Posterior cingulate gyrus (tissue), 11 donors: ENCODE data around the gene CMTM1.

ENCODE experiments used
- DNase-seq, 10 donors: peaks; one replicate each; pipeline versions ENCODE4 v3.0.0 to v3.0.0-alpha.2; 2020 to 2021; ENCODE audit warnings: mixed read lengths in 3 of 10
- intact Hi-C: fragments of 100-400 bp; cut with DNase I; formaldehyde crosslinking; loops from one replicate; pipeline ENCODE4 v1.15.1; 2023

The CMTM1 gene, protein sequence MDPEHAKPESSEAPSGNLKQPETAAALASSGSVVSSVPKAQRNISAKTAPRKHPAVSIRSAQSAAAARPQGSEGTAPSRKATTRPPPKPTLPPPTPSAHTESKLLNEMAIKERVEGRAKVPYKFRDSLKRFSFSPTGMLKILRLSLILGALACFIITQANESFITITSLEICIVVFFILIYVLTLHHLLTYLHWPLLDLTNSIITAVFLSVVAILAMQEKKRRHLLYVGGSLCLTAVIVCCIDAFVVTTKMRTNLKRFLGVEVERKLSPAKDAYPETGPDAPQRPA

DNA sequence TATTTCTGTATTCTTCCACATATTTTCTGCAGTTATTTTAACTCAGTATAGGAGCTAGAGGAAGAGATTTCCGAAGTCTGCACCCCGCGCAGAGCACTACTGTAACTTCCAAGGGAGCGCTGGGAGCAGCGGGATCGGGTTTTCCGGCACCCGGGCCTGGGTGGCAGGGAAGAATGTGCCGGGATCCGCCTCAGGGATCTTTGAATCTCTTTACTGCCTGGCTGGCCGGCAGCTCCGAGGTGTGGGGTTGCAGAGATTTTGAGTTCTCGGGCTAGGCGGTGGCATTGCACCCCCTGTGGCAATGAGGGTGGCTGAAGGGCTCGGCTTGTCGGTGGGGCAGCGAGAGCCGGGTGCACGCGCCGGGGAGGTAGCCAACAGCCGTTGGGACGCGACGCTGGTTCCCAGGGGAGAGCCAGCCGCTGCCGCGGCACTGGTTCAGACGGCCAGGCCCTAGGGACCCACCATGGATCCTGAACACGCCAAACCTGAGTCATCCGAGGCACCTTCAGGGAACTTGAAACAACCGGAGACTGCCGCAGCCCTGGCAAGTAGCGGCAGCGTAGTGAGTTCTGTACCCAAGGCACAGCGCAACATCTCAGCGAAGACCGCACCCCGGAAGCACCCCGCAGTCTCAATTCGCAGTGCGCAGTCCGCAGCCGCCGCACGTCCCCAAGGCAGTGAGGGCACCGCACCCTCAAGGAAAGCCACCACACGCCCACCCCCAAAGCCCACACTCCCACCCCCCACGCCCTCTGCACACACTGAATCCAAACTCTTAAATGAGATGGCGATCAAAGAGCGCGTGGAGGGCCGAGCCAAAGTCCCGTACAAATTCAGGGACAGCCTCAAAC, at the start of gene CMTM1:
Gene CMTM1, plus strand, starts transcription at position 389 of the 851 bp plus-strand sequence. Its CDS starts 75 bp downstream, at position 464.
- peak in 1 of 10 donors; percentile 75 for DNase-seq
- intact Hi-C loops, result no loop called here

DNA sequence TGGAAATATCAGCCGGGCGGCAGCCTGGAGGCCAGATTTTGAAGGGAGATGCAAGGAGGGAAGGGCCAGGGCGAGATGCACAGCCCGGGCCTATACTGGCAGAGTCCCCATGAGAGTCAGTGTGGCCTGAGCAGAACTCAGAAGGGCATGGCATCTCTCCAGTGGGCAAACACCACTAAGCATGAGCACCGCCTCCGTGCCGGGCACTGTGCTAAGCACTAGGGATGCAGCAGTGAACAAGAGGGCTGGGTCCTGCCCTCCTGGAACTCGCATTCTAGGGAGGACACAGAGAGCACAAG, 49.8 kb upstream of the CMTM1 start:
- DNase-seq, result no peak
- intact Hi-C loops, result loop anchor here (2.0 to 10.0 kb wide), 2 partner anchors 32 to 88 kb away; partner anchors contain the start of gene CMTM3

- DNase-seq, result peak; percentile 77 to 97 (median 91)
- intact Hi-C loops, result loop anchor here (2.0 to 10.0 kb wide), 2 partner anchors 32 to 88 kb away; partner anchors contain the start of gene CMTM3
These were observed 49.2 kb upstream of the CMTM1 start for GRCh38 chr16:66516808-66517585.

DNA sequence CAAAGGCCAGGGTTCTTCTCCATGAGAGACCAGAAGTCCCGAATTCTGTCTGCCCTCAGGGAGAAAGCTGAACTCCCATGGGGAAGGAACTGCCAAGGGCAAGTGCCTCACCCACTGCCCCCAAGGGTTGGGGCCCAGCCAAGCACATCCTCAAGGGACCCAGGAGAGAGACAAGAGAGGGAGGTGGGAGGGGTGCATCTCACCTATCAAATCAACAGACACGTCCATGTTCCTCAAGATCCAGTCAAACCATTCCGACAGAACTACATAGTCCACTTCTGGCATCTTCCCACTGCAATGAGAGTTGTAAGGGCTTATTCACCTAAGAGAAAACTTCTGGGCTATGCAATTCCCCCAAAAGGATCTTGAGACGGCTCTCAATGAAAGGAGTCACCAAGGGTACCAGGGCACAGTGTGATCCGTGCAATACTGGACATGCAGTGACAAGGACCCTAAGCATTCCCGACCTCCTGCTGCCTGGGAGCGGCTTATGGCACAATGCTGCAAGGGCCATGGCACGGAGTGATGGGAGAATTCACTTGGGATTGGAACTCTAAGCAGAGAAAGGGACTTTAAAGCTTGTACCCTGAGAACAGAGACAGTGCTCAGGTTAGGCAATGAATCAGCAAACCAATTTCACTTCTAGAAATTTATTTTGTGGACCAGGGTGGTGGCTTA, 48.5 kb upstream of the CMTM1 start:
- intact Hi-C loops, result loop anchor here (2.0 to 10.0 kb wide), 2 partner anchors 31 to 87 kb away; partner anchors contain the start of gene CMTM3
- peak in 2 of 10 donors; percentile 39 to 57 for DNase-seq

DNA sequence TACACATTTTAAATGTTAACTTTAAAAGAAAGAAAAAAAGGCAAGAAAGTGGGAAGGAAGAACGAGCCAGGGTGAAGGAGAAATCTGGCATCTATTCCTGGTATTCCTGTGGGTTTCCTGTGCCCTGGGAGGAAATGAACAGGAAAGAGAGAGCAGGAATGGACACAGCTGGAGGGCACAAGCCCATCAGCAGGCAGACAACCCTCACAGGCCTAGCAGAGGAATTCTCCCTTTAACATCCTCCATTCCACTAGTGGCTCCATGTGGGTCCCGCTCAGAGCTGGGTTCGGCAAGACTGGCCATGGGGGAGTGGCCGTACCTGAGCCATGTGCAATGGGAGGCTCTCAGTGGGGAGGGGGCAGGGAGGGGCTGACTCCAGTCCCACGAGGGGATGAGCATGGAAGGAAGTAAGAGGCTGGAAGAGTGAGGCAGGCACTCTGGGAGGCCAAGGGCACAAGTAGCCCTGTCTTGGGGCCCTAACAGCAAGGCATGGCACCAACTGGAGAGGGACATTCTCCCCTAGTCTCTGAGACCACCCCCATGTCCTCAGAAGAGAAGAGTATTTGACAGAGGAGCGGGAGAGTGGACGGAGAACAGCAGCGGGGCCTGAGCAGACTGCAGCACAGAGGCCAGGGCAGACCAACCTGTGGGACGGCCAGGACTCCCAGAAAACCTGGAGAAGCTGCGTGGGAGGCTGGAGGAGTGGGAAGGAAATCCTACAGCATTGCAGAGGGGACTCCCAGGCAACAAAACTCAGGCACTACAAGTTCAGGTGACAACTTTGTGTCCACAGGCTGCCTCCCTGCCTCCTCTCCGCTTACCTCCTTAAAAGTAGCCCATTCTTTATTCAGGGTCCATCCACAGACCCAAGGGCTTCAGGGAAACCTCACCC, 46.5 kb upstream of the CMTM1 start:
- peak in 2 of 10 donors; percentile 49 to 66 for DNase-seq
- intact Hi-C loops, result loop anchor here (10.0 kb wide), 1 partner anchor 85 kb away; the partner anchor contains the start of gene CMTM3

DNA sequence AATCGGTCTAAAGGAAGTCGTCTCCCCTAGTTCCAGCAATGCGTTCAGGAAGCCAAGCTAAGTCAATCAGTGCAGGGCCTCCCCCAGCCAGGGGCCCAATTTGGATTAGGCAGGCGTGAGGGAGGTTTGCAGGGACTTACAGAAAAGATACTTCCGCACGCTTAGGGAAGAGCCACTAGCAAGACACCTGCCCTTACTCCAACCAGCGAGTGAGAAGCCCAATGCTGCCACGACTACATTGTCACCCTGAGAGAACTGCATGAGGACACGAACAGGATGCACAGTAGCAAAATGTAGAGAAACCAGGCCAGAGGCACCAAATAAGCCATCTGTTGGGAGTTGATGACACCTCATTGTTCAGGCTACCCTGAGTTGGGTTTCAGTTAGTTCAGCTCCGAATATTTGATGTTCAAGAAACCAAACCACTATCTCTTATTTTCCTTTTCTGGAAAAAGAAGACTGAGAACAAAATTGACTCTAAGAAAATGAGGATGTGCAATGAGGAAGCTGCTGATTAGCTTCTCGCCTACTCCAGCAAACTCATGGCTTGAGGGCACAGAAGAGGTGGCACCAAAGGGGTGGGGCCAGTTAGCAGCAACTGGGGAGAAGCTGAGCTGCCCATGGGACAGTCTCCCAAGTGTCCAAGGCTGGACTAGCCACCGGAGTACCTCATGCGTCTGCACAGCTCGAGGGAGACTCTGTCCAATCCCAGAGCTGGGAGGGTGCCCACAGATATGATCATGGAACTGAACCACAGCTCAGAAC, 45.7 kb upstream of the CMTM1 start:
- DNase-seq, result peak in 2 of 10 donors; percentile 83 to 88
- intact Hi-C loops, result no loop called here

GRCh38 chr16:66521252-66521713, 45.0 kb upstream of the CMTM1 start:
- peak in 2 of 10 donors; percentile 52 to 58 for DNase-seq
- intact Hi-C loops, result no loop called here

DNA sequence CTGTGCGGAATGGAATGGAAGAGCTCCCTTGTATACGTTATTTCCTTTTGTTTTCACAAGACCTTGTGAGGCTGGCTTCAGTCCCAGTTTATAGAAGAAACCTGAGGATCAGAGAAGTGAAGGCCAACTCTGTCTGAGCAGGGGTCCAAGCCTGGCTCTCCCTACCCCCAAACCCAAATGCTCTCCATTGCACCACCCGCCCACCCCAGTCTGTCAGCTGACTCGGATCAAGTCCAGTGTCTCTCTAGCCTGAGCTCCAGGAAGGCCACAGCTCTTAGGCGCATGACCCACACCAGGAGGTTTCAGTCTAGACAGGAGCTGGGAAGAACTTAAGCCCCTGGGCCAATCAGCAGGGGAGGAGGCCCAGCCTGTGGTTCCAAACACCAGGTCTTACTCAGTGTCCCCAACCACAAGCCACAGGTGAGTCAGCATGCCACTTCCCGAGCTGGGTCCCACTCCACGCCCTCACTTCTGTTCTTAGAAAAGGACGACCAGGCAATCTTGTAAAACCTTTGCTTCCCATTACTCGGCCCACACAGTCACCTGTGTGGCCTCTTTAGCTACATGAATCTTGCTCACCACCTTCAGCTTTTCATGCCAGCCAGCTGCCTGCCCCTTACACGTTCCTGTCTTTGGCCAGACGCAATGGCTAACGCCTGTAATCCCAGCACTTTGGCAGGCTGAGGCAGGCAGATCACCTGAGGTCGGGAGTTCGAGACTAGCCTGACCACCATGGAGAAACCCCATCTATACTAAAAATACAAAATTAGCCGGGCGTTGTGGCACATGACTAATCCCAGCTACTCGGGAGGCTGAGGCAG, 44.1 kb upstream of the CMTM1 start:
- intact Hi-C loops, result no loop called here
- DNase-seq, result peak in 2 of 10 donors; percentile 80 to 83

- peak in 2 of 10 donors; percentile 17 to 20 for DNase-seq
- intact Hi-C loops, result no loop called here
These were observed 43.2 kb upstream of the CMTM1 start for GRCh38 chr16:66522816-66523590.

GRCh38 chr16:66523861-66524354, 42.3 kb upstream of the CMTM1 start:
- DNase-seq, result peak in 2 of 10 donors; percentile 14 to 62
- intact Hi-C loops, result no loop called here

GRCh38 chr16:66524601-66525164, 41.6 kb upstream of the CMTM1 start:
- intact Hi-C loops, result no loop called here
- peak in 2 of 10 donors; percentile 72 to 83 for DNase-seq

GRCh38 chr16:66525396-66526180, 40.7 kb upstream of the CMTM1 start:
- DNase-seq, result peak in 2 of 10 donors; percentile 11 to 55
- intact Hi-C loops, result no loop called here

DNA sequence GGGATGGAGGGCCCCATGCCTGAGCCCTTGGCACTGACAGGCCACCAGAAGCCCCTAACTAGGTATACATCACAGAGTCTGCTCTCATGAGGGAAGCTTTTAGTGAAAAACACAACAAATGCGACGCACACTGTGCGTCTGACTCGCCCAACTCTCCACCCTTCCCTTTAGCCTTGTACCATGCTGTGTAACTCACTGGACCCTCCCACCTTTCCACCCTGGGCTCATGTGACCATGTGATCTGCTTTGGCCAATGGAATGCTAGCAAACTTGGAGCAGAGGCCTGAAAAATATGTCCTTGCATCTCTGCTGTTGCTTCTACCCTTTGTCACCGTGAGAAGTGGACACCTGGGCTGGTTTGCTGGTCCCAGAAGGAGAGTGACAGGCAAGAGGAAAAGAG, 37.9 kb upstream of the CMTM1 start:
- no peak for DNase-seq
- intact Hi-C loops, result no loop called here

DNA sequence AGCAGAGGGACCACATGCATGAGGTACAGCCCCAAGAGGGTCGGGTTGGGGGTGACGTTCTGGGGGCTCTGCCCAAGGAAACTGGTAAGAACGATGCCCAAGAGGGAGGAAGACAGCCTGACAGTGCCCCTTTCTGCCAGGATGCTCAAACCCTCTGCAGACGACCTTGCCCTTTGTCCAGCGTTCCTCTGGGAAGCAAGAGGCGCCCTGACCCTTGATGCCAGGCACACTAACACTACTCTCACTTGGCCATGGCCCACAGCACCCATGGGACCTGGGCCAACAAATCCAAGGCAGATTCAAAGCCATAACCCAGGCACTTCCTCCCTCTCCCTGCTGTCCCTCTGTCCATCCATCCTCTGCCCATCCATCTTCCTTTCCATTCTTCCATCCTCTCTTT, 36.8 kb upstream of the CMTM1 start:
- intact Hi-C loops, result no loop called here
- DNase-seq, result peak in 1 of 10 donors; percentile 30

DNA sequence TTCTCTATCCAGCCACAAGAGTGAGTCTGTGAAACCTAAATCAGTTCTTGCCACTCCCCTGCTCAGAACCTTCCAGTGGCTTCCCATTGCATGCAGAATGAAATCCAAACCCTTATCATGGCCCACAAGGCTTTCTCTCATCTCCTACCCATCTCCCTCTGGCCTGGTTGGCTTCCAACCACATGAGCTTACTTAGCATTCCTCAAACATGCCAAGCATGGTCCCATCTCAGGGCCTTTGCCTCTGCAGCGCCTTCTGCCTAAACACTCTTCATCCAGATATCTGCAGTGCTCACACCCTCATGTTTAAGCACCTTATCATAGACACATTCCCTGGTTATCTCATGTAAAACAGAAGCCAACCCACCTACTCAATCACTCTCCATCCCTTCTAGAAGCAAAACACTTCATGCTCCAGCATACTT, 31.9 kb upstream of the CMTM1 start:
- intact Hi-C loops, result no loop called here
- peak in 2 of 10 donors; percentile 14 to 40 for DNase-seq
